Measurements from ENCODE around the gene MYL6B.

The MYL6B gene

GRCh38 chr12:56188131-56188777 lies 35.9 kb downstream of the MYL6B start:
- FAIRE-seq (no peak), DNase-seq (ENCODE audit: insufficient read length, low spot score) (no peak)
- no peak for TF ChIP-seq CTCF (IDR thresholded peaks at IDR 0.05; ENCODE audit: insufficient read depth, missing control alignments)

GRCh38 chr12:56188778-56189098 lies 36.4 kb downstream of the MYL6B start:
- FAIRE-seq, result no peak
- no peak for DNase-seq (ENCODE audit: insufficient read length, low spot score)
- no peak for TF ChIP-seq CTCF (IDR thresholded peaks at IDR 0.05; ENCODE audit: insufficient read depth, missing control alignments)

GRCh38 chr12:56189099-56189917 lies 36.9 kb downstream of the MYL6B start, which contains the start of gene SMARCC2:
TSS of gene SMARCC2 (minus strand) at chr12:56189483. CDS start at chr12:56189461, 22 bp downstream.
- FAIRE-seq (no peak), DNase-seq (ENCODE audit: insufficient read length, low spot score) (peak; percentile 78)
- peak; percentile 63 for TF ChIP-seq CTCF (IDR thresholded peaks at IDR 0.05; ENCODE audit: insufficient read depth, missing control alignments)

GRCh38 chr12:56189918-56190694 lies 37.7 kb downstream of the MYL6B start:
- TF ChIP-seq CTCF (IDR thresholded peaks at IDR 0.05; ENCODE audit: insufficient read depth, missing control alignments), result no peak
- no peak for FAIRE-seq
- no peak for DNase-seq (ENCODE audit: insufficient read length, low spot score)

GRCh38 chr12:56190695-56191155 lies 38.3 kb downstream of the MYL6B start:
- DNase-seq (ENCODE audit: insufficient read length, low spot score) (no peak), FAIRE-seq (no peak)
- no peak for TF ChIP-seq CTCF (IDR thresholded peaks at IDR 0.05; ENCODE audit: insufficient read depth, missing control alignments)

- FAIRE-seq (no peak), DNase-seq (ENCODE audit: insufficient read length, low spot score) (no peak)
- no peak for TF ChIP-seq CTCF (IDR thresholded peaks at IDR 0.05; ENCODE audit: insufficient read depth, missing control alignments)
Measured at GRCh38 chr12:56192582-56192981, 40.2 kb downstream of the MYL6B start.

All from D721Med (cell line).